Testis (tissue), 3 donors: ENCODE data around the gene MAP3K7CL. TPM values are rescaled to one million over a fixed set of nuclear protein-coding genes. Genes with fewer than 3 reads are reported as not detected.

Experiments
- DNase-seq: peaks from one replicate; pipeline ENCODE4 v3.0.0-alpha.2; 2019
- H3K27ac ChIP-seq, 2 donors: fragments of 200-600 bp; sonication (generic); one replicate each; pipeline ENCODE4 v1.5.1; 2019
- H3K27me3 ChIP-seq: fragments of 200-600 bp; sonication (generic); one replicate; pipeline ENCODE4 v1.5.1; 2019
- H3K36me3 ChIP-seq: fragments of 200-600 bp; sonication (generic); one replicate; pipeline ENCODE4 v1.5.1; 2017; ENCODE audit warnings: low read depth; ENCODE audit errors: missing control alignments
- H3K4me1 ChIP-seq: fragments of 200-600 bp; sonication (generic); one replicate; pipeline ENCODE4 v1.5.1; 2019
- H3K4me3 ChIP-seq, 2 donors: fragments of 200-600 bp; sonication (generic); one replicate each; pipeline ENCODE4 v1.5.1; 2017 to 2019
- H3K9me3 ChIP-seq: fragments of 200-600 bp; sonication (generic); one replicate; pipeline ENCODE4 v1.5.1; 2017
- POLR2A ChIP-seq: fragments of 450-650 bp; IDR thresholded peaks from one replicate; pipeline ENCODE4 v1.6.1; 2017; ENCODE audit warnings: antibody characterized with exemption, mild to moderate bottlenecking, moderate library complexity
- WGBS, 2 donors: methylation state at CpG; one replicate each; pipeline ENCODE4 v1.1.5; 2018; 5-methylcytosine and 5-hydroxymethylcytosine counted together
- intact Hi-C: fragments of 100-400 bp; cut with DNase I; formaldehyde crosslinking; loops from one replicate; pipeline ENCODE4 v1.15.1; 2023; ENCODE audit warnings: low total_unique reads
- polyA plus RNA-seq: library from polyadenylated mRNA; stranded (reverse); fragments of 350-450 nt; fragmentation: Illumina TruSeq; extraction: RNeasy Lipid Tissue Mini Kit (QIAGEN cat#74804); gene quantifications from one replicate; pipeline ENCODE4 v1.2.3, GENCODE V29; 2014; ENCODE audit warnings: low read depth, low replicate concordance; ENCODE audit not compliant: insufficient read depth
- total RNA-seq, 2 donors: library from RNA; depleted of rRNA; stranded (reverse); fragments of >200 nt; gene quantifications; one replicate each; pipeline ENCODE4 v1.2.3, GENCODE V29; 2016
- TF ChIP-seq, protein P1 (sequence below), 3 experiments: fragments of 450-650 bp in 2 of 3; fragments of 200-600 bp in 1 of 3; sonication (generic) in 1 of 3; IDR thresholded peaks; one replicate each; pipeline ENCODE4 v1.5.1; 2016 to 2019; ENCODE audit warnings: antibody characterized with exemption in 3 of 3, mild to moderate bottlenecking in 2 of 3, moderate library complexity in 1 of 3

MAP3K7CL gene
- total and polyA plus RNA-seq, 3 donors from 2014 or later, result 9.9 to 16.1 (median 15.3) TPM

DNA sequence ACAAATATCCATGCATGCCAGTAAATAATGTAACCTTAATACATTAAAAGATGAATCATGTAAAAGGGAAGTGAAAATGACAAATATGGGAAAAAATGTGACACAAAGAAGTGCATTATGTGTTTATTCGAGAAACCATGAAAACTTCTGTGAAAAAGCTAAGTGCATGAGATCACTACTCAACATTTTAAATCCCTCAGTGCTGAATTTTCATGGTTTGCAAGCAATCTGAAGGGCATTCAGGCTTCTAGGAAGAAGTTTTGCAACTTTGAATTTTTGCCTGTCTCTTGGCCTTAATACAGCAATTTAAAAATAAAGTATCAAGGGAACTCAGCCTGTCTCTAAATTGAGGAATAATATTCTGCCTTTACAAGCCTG, 78.2 kb downstream of the MAP3K7CL start:
- Histone ChIP-seq H3K4me1 (no peaks in the 10 kb centered on the region), H3K9me3 (no peaks in the 10 kb centered on the region), H3K4me3 (no peak overlapping the region), H3K27ac (no peak overlapping the region), H3K36me3 (no peaks in the 10 kb centered on the region), H3K27me3 (no peaks in the 10 kb centered on the region)
- TF ChIP-seq, protein P1, sequence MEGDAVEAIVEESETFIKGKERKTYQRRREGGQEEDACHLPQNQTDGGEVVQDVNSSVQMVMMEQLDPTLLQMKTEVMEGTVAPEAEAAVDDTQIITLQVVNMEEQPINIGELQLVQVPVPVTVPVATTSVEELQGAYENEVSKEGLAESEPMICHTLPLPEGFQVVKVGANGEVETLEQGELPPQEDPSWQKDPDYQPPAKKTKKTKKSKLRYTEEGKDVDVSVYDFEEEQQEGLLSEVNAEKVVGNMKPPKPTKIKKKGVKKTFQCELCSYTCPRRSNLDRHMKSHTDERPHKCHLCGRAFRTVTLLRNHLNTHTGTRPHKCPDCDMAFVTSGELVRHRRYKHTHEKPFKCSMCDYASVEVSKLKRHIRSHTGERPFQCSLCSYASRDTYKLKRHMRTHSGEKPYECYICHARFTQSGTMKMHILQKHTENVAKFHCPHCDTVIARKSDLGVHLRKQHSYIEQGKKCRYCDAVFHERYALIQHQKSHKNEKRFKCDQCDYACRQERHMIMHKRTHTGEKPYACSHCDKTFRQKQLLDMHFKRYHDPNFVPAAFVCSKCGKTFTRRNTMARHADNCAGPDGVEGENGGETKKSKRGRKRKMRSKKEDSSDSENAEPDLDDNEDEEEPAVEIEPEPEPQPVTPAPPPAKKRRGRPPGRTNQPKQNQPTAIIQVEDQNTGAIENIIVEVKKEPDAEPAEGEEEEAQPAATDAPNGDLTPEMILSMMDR (IDR thresholded peaks at IDR 0.05), result no peak
- TF ChIP-seq POLR2A, result no peak
- WGBS, 2 donors, result 49 to 55% methylated on average over 1 of the region's 1 CpG
- intact Hi-C loops, result no loop called here
- DNase-seq, result no peak

DNA sequence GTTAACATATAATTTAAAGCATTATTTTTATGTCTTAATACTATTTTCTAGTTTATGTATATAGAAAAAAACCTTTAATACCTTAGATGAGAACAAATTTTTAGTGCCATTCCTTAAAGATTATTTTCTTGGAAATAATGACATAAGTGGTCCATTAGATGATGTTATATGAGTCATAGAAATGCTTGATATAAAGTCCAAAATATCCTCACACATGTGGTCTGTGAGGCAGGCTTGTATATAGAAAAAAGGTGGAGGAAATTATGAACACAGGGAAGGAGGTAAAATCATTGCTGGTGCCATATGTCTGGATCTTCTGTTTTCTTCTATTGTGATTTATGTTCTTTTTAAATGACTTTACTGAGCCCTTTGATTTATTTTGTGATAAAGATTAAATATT, 79.3 kb downstream of the MAP3K7CL start:
- no peak overlapping the region for H3K4me3 ChIP-seq
- intact Hi-C loops, result no loop called here
- no peaks in the 10 kb centered on the region for H3K9me3 ChIP-seq
- no peaks in the 10 kb centered on the region for H3K4me1 ChIP-seq
- DNase-seq, result no peak
- H3K27me3 ChIP-seq, result no peaks in the 10 kb centered on the region
- TF ChIP-seq, protein P1 (IDR thresholded peaks at IDR 0.05), result no peak
- no peak for TF ChIP-seq POLR2A
- no peak overlapping the region for H3K27ac ChIP-seq
- H3K36me3 ChIP-seq, result no peaks in the 10 kb centered on the region

DNA sequence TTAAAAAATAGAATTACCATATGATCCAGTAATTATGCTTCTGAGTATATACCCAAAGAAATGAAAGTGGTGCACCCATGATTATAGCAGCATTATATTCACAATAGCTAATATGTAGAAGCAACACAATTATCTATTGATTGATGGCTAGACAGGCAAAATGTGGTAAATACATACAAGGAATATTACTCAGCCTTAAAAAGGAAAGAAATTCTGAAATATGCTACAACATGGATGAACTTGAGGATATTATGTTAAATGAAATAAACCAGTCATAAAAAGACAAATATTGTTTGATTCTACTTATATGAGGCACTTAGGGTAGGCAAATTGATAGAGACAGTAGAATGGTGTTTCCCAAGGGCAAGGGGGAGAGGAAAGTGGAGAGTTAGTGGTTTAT, 80.8 kb downstream of the MAP3K7CL start:
- no peak overlapping the region for H3K27ac ChIP-seq
- H3K27me3 ChIP-seq, result no peaks in the 10 kb centered on the region
- DNase-seq, result no peak
- H3K4me3 ChIP-seq, result no peak overlapping the region
- intact Hi-C loops, result no loop called here
- no peaks in the 10 kb centered on the region for H3K36me3 ChIP-seq
- no peaks in the 10 kb centered on the region for H3K9me3 ChIP-seq
- TF ChIP-seq POLR2A, result no peak
- TF ChIP-seq, protein P1 (IDR thresholded peaks at IDR 0.05), result no peak
- no peaks in the 10 kb centered on the region for H3K4me1 ChIP-seq

DNA sequence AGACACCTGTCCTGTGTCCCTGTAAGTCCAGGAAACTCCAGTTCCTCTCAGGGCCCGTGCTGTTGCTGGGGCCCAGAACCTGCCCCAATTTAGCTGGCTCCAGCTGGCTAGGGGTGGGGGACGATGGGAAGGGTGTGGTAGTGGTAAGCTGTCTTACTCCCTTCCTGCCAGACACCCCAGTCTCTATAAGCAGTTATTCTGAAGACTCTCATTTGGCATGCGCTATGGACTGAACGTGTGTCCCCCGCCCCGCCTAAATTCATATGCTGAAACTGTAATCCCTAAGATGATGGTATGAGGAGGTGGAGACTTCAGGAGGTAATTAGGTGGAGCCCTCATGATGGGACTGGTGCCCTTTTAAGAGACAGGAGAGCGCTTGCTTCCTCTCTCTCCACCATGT, 82.0 kb downstream of the MAP3K7CL start:
- WGBS, 2 donors, result 85 to 91% methylated on average over 5 to 7 of the region's 7 CpGs
- intact Hi-C loops, result no loop called here

More for the DNA sequence above, 82.0 kb downstream of the MAP3K7CL start:
- Histone ChIP-seq H3K27ac (no peak overlapping the region), H3K4me3 (no peak overlapping the region), H3K36me3 (no peaks in the 10 kb centered on the region), H3K9me3 (no peaks in the 10 kb centered on the region), H3K27me3 (no peaks in the 10 kb centered on the region), H3K4me1 (no peaks in the 10 kb centered on the region)
- TF ChIP-seq, protein P1 (IDR thresholded peaks at IDR 0.05), result no peak
- TF ChIP-seq POLR2A, result no peak
- no peak for DNase-seq
